ENCODE data around the gene CCP110.

GRCh38 chr16:19490619-19491018 is 33.1 kb upstream of the CCP110 start:
- TF ChIP-seq CTCF (IDR thresholded peaks at IDR 0.05; ENCODE audit: low read length) (no peak), EZH2 (IDR thresholded peaks at IDR 0.05; ENCODE audit: borderline replicate concordance, low read length) (no peak)
